K562 (cell line): ENCODE data around the gene ASMTL. TPM values are rescaled to one million over a fixed set of nuclear protein-coding genes. Genes with fewer than 3 reads are reported as not detected.

Source experiments
- ASH1L ChIP-seq: fragments of 450-650 bp; IDR thresholded peaks from 2 replicates; pipeline ENCODE4 v1.6.1; 2018; ENCODE audit warnings: borderline replicate concordance, mild to moderate bottlenecking, low read depth; ENCODE audit not compliant: partially characterized antibody
- CBFB ChIP-seq: sonication (generic); formaldehyde crosslinking; IDR thresholded peaks from 2 replicates; pipeline ENCODE4 v1.4.0; 2020; ENCODE audit warnings: mild to moderate bottlenecking, missing genetic modification reagents
- DACH1 ChIP-seq: fragments of 450-650 bp; IDR thresholded peaks from 2 replicates; pipeline ENCODE4 v1.6.1; 2018; ENCODE audit not compliant: partially characterized antibody
- ETS2 ChIP-seq: IDR thresholded peaks from 2 replicates; pipeline ENCODE4 v1.6.1; 2016; ENCODE audit warnings: borderline replicate concordance, missing genetic modification characterization, mild to moderate bottlenecking, moderate library complexity, missing compliant biosample characterization; ENCODE audit not compliant: poor library complexity, severe bottlenecking
- IRF2 ChIP-seq: sonication (generic); formaldehyde crosslinking; IDR thresholded peaks from 2 replicates; pipeline ENCODE4 v1.8.1; 2022; ENCODE audit warnings: mild to moderate bottlenecking, missing genetic modification reagents
- MCM7 ChIP-seq, 2 experiments: fragments of 450-650 bp; IDR thresholded peaks; 2 replicates each; pipeline ENCODE4 v1.6.1; 2016 to 2018
- NR2C2 ChIP-seq, 2 experiments: fragments of 200-800 bp in 1 of 2; sonication (Bioruptor generic) in 1 of 2; sonication (generic) in 1 of 2; formaldehyde crosslinking in 1 of 2; IDR thresholded peaks; 2 replicates each; pipeline versions ENCODE4 v1.6.1 to v1.8.0; 2016 to 2022; ENCODE audit warnings: mild to moderate bottlenecking in 1 of 2, missing compliant biosample characterization in 1 of 2, missing genetic modification characterization in 1 of 2, missing genetic modification reagents in 1 of 2
- POLR2H ChIP-seq: IDR thresholded peaks from 2 replicates; pipeline ENCODE4 v1.6.1; 2016; ENCODE audit warnings: missing genetic modification characterization, low read depth, mild to moderate bottlenecking, control low read depth, missing compliant biosample characterization, moderate library complexity
- PRPF4 ChIP-seq: fragments of 200-400 bp; formaldehyde crosslinking; IDR thresholded peaks from one replicate; pipeline ENCODE4 v1.6.1; 2017; ENCODE audit warnings: low read length, low read depth, mild to moderate bottlenecking; ENCODE audit not compliant: insufficient read depth, poor library complexity, severe bottlenecking
- RBM25 ChIP-seq: fragments of 200-400 bp; formaldehyde crosslinking; IDR thresholded peaks from 2 replicates; pipeline ENCODE4 v1.6.1; 2018; ENCODE audit warnings: low read length, low read depth, moderate library complexity; ENCODE audit not compliant: severe bottlenecking
- RNF2 ChIP-seq: sonication (generic); IDR thresholded peaks from 2 replicates; pipeline ENCODE4 v1.6.1; 2016
- TAF1 ChIP-seq: IDR thresholded peaks from 2 replicates; pipeline ENCODE4 v1.6.1; 2011; ENCODE audit warnings: mild to moderate bottlenecking, low read length, moderate library complexity; ENCODE audit not compliant: insufficient read depth, control insufficient read depth, severe bottlenecking; ENCODE audit errors: extremely low read depth
- TCF7L2 ChIP-seq: fragments of 150-350 bp; IDR thresholded peaks from 2 replicates; pipeline ENCODE4 v1.6.1; 2016; ENCODE audit warnings: low read depth, mild to moderate bottlenecking, low read length, moderate library complexity
- ZNF282 ChIP-seq: sonication (generic); formaldehyde crosslinking; IDR thresholded peaks from 2 replicates; pipeline ENCODE4 v1.8.1; 2023; ENCODE audit warnings: missing genetic modification reagents
- polyA plus RNA-seq, 8 experiments: library from polyadenylated mRNA; depleted of rRNA in 4 of 8; stranded (reverse) in 5 of 8; unstranded in 3 of 8; fragments of >200 nt; fragmentation: Nextera tagmentation in 2 of 8; fragmentation: Illumina TruSeq in 1 of 8; extraction: Ambion mirVana in 2 of 8; extraction: Trizol in 1 of 8; gene quantifications; 2 replicates each; pipeline versions ENCODE4 v1.2.1 to v1.2.3, GENCODE V29; 2011 to 2014; ENCODE audit warnings: inconsistent platforms in 1 of 8, missing spikeins in 1 of 8
- total RNA-seq, 7 experiments: library from RNA; depleted of rRNA in 6 of 7; stranded (reverse); fragments of >200 nt in 6 of 7; fragmentation: Illumina TruSeq in 2 of 7; extraction: Trizol in 2 of 7; gene quantifications; 2 replicates each; pipeline versions ENCODE4 v1.2.1 to v1.2.3, GENCODE V29; 2011 to 2021; ENCODE audit warnings: low replicate concordance in 1 of 7
- TF ChIP-seq, protein P1 (sequence below): fragments of 150-350 bp; IDR thresholded peaks from 2 replicates; pipeline ENCODE4 v1.6.1; 2014; ENCODE audit warnings: low read depth, mild to moderate bottlenecking, low read length, borderline replicate concordance
- TF ChIP-seq, protein P2 (sequence below): fragments of 250-450 bp; sonication (Bioruptor Pico); IDR thresholded peaks from 2 replicates; pipeline ENCODE4 v1.4.0; 2020; ENCODE audit warnings: mild to moderate bottlenecking
- TF ChIP-seq, protein P3 (sequence below), 2 experiments: IDR thresholded peaks in 1 of 2; conservative IDR thresholded peaks in 1 of 2; 2 replicates each; pipeline ENCODE4 v1.6.1; 2016; ENCODE audit warnings: low read depth in 2 of 2, mild to moderate bottlenecking in 1 of 2, missing compliant biosample characterization in 1 of 2, missing genetic modification characterization in 1 of 2, moderate library complexity in 1 of 2

Gene ASMTL
- total and polyA plus RNA-seq, 9 of the 15 experiments (the other 6 are each of a cell fraction or from before 2014, with no cell fraction given) = 0.56 to 20.6 (median 7.6) TPM

DNA sequence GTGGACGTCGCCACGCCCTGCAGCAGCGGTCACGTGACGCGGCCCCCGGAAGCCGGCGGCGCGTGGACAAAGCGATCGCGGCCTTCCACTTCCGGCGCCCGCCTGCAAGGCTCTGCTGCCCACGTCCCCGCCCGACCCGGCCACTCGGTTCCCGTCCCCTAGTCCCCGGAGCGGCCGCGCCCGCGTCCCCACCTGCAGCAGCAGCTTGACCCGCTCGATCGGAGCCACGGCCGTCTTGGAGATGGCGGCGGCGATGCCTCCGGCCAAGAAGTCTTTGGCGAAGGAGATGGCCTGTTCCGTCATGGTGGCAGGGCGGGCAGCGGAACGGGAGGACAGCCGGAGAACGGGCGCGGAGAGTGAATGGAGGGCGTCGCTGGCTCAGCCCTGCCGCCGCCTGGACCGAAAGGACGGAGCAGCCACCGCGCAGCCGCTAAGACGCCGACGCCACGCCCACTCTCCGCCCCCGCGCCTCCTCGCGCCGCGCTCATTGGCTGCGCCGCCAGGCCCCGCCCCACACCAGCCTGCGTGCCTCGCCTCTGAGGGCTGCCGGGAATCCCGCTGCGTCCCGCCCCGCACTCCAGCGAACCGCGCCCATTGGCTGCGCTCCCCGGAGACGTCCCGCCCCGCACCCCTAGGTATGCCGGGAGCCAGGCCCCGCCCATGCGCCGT lies 60.9 kb downstream of the ASMTL start, which contains the start of gene SLC25A6 (continued):
- TF ChIP-seq, protein P1, sequence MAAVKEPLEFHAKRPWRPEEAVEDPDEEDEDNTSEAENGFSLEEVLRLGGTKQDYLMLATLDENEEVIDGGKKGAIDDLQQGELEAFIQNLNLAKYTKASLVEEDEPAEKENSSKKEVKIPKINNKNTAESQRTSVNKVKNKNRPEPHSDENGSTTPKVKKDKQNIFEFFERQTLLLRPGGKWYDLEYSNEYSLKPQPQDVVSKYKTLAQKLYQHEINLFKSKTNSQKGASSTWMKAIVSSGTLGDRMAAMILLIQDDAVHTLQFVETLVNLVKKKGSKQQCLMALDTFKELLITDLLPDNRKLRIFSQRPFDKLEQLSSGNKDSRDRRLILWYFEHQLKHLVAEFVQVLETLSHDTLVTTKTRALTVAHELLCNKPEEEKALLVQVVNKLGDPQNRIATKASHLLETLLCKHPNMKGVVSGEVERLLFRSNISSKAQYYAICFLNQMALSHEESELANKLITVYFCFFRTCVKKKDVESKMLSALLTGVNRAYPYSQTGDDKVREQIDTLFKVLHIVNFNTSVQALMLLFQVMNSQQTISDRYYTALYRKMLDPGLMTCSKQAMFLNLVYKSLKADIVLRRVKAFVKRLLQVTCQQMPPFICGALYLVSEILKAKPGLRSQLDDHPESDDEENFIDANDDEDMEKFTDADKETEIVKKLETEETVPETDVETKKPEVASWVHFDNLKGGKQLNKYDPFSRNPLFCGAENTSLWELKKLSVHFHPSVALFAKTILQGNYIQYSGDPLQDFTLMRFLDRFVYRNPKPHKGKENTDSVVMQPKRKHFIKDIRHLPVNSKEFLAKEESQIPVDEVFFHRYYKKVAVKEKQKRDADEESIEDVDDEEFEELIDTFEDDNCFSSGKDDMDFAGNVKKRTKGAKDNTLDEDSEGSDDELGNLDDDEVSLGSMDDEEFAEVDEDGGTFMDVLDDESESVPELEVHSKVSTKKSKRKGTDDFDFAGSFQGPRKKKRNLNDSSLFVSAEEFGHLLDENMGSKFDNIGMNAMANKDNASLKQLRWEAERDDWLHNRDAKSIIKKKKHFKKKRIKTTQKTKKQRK = no peak
- 0 out of 2 replicates have a peak, but pooled peaks have one; percentile 19 for TF ChIP-seq CBFB (CRISPR knock-in tag)
- TF ChIP-seq IRF2 (CRISPR knock-in tag) = no peak
- 0 out of 2 replicates have a peak, but pooled peaks have one; percentile 20 for TF ChIP-seq RNF2
- no peak for TF ChIP-seq NR2C2 (CRISPR knock-in tag; IDR thresholded peaks at IDR 0.05)
- no peak for TF ChIP-seq NR2C2 (tag; IDR thresholded peaks at IDR 0.05)
- TF ChIP-seq TCF7L2 = no peak
- peak; percentile 74 for TF ChIP-seq POLR2H (tag)
- TF ChIP-seq ZNF282 (CRISPR knock-in tag) = 0 out of 2 replicates have a peak, but pooled peaks have one; percentile 72
- TF ChIP-seq DACH1 = no peak
- peak; percentile 57 for TF ChIP-seq TAF1
- peak; percentile 92 for TF ChIP-seq RBM25
- peak; percentile 53 for TF ChIP-seq PRPF4
- TF ChIP-seq, protein P2, sequence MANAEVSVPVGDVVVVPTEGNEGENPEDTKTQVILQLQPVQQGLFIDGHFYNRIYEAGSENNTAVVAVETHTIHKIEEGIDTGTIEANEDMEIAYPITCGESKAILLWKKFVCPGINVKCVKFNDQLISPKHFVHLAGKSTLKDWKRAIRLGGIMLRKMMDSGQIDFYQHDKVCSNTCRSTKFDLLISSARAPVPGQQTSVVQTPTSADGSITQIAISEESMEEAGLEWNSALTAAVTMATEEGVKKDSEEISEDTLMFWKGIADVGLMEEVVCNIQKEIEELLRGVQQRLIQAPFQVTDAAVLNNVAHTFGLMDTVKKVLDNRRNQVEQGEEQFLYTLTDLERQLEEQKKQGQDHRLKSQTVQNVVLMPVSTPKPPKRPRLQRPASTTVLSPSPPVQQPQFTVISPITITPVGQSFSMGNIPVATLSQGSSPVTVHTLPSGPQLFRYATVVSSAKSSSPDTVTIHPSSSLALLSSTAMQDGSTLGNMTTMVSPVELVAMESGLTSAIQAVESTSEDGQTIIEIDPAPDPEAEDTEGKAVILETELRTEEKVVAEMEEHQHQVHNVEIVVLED (CRISPR knock-in tag) = no peak
- TF ChIP-seq, protein P3, sequence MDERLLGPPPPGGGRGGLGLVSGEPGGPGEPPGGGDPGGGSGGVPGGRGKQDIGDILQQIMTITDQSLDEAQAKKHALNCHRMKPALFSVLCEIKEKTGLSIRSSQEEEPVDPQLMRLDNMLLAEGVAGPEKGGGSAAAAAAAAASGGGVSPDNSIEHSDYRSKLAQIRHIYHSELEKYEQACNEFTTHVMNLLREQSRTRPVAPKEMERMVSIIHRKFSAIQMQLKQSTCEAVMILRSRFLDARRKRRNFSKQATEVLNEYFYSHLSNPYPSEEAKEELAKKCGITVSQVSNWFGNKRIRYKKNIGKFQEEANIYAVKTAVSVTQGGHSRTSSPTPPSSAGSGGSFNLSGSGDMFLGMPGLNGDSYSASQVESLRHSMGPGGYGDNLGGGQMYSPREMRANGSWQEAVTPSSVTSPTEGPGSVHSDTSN (CRISPR knock-in tag; IDR thresholded peaks at IDR 0.05; ENCODE audit: low read depth) = no peak
- TF ChIP-seq, protein P3 (tag; conservative IDR thresholded peaks at IDR 0.05; ENCODE audit: low read depth) = no peak
- no peak for TF ChIP-seq ASH1L
- no peak for TF ChIP-seq ETS2 (tag)
- no peak for TF ChIP-seq MCM7 (IDR thresholded peaks at IDR 0.05)
